Right ventricle myocardium inferior (tissue), 1 donor: ENCODE measurements around the gene BCL2L11. TPM values are rescaled to one million over a fixed set of nuclear protein-coding genes. Genes with fewer than 3 reads are reported as not detected.

Source experiments
- ATAC-seq: fragments of 200-7000 bp; cut with Tn5 transposase; one replicate; pipeline ENCODE4 v1.9.1; 2020; ENCODE audit warnings: mild to moderate bottlenecking, moderate library complexity
- DNase-seq: peaks from one replicate; pipeline ENCODE4 v3.0.0; 2021; ENCODE audit errors: missing footprints
- intact Hi-C: fragments of 100-400 bp; cut with DNase I; formaldehyde crosslinking; loops from one replicate; pipeline ENCODE4 v1.11.0; 2022
- total RNA-seq: library from RNA; stranded (reverse); fragmentation: NEBNext Ultra II Directional; extraction: Animal tissue kit (Norgen Biotek cat#: 25700); gene quantifications from one replicate; pipeline ENCODE4 v1.2.1, GENCODE V29; 2021
- donor health status: DM: no; HTN: yes; CAD: no; lungs with severe emphysema.

The BCL2L11 gene
- total RNA-seq, 1 donor from 2014 or later, result 9.1 TPM

- intact Hi-C loops, result no loop called here
- peak; percentile 84 for ATAC-seq
- DNase-seq, result no peak
These were observed 15.2 kb downstream of the BCL2L11 start for GRCh38 chr2:111135910-111136297.

- DNase-seq (no peak), ATAC-seq (no peak)
- intact Hi-C loops, result no loop called here
These were observed 18.1 kb downstream of the BCL2L11 start for GRCh38 chr2:111138839-111139238.

- intact Hi-C loops, result no loop called here
- DNase-seq, result no peak
- ATAC-seq, result no peak
These were observed 19.1 kb downstream of the BCL2L11 start for GRCh38 chr2:111139637-111140317.

- intact Hi-C loops, result no loop called here
- ATAC-seq, result peak; percentile 44
- DNase-seq, result no peak
These were observed 20.1 kb downstream of the BCL2L11 start for GRCh38 chr2:111140815-111141214.

- ATAC-seq (no peak), DNase-seq (no peak)
- intact Hi-C loops, result no loop called here
These were observed 21.4 kb downstream of the BCL2L11 start for GRCh38 chr2:111142101-111142500.

- DNase-seq (no peak), ATAC-seq (no peak)
- intact Hi-C loops, result no loop called here
These were observed 22.6 kb downstream of the BCL2L11 start for GRCh38 chr2:111143107-111143842.

- DNase-seq (no peak), ATAC-seq (no peak)
- intact Hi-C loops, result no loop called here
These were observed 23.1 kb downstream of the BCL2L11 start for GRCh38 chr2:111143843-111144198.

GRCh38 chr2:111145103-111145760 is 24.5 kb downstream of the BCL2L11 start:
- intact Hi-C loops, result no loop called here
- DNase-seq, result no peak
- no peak for ATAC-seq

GRCh38 chr2:111145951-111146350 is 25.2 kb downstream of the BCL2L11 start:
- no peak for ATAC-seq
- DNase-seq, result no peak
- intact Hi-C loops, result no loop called here

GRCh38 chr2:111148225-111148873 is 27.6 kb downstream of the BCL2L11 start:
- ATAC-seq (no peak), DNase-seq (no peak)
- intact Hi-C loops, result no loop called here

GRCh38 chr2:111148925-111149324 is 28.2 kb downstream of the BCL2L11 start:
- DNase-seq (no peak), ATAC-seq (no peak)
- intact Hi-C loops, result no loop called here

- intact Hi-C loops, result no loop called here
- ATAC-seq, result no peak
These were observed 29.3 kb downstream of the BCL2L11 start for GRCh38 chr2:111149882-111150455.

GRCh38 chr2:111154758-111155157 is 34.0 kb downstream of the BCL2L11 start:
- intact Hi-C loops, result loop anchor here (5.0 kb wide), 1 partner anchor 32 kb away; the partner anchor contains the start of gene BCL2L11
- ATAC-seq (no peak), DNase-seq (no peak)

More at GRCh38 chr2:111149882-111150455, 29.3 kb downstream of the BCL2L11 start:
- DNase-seq, result no peak

GRCh38 chr2:111155610-111156009 is 34.9 kb downstream of the BCL2L11 start:
- DNase-seq (no peak), ATAC-seq (no peak)
- intact Hi-C loops, result loop anchor here (5.0 kb wide), 1 partner anchor 33 kb away; the partner anchor contains the start of gene BCL2L11

- DNase-seq (no peak), ATAC-seq (no peak)
- intact Hi-C loops, result loop anchor here (5.0 kb wide), 1 partner anchor 34 kb away; the partner anchor contains the start of gene BCL2L11
These were observed 35.8 kb downstream of the BCL2L11 start for GRCh38 chr2:111156529-111156928.

- DNase-seq (no peak), ATAC-seq (no peak)
- intact Hi-C loops, result loop anchor here (5.0 kb wide), 1 partner anchor 35 kb away; the partner anchor contains the start of gene BCL2L11
These were observed 36.5 kb downstream of the BCL2L11 start for GRCh38 chr2:111157071-111157661.

GRCh38 chr2:111157798-111158197 is 37.1 kb downstream of the BCL2L11 start:
- no peak for DNase-seq
- intact Hi-C loops, result loop anchor here (5.0 kb wide), 1 partner anchor 35 kb away; the partner anchor contains the start of gene BCL2L11

GRCh38 chr2:111159641-111160040 is 38.9 kb downstream of the BCL2L11 start:
- intact Hi-C loops, result loop anchor here (5.0 kb wide), 1 partner anchor 37 kb away; the partner anchor contains the start of gene BCL2L11
- no peak for ATAC-seq

More at GRCh38 chr2:111157798-111158197, 37.1 kb downstream of the BCL2L11 start:
- no peak for ATAC-seq

More at GRCh38 chr2:111159641-111160040, 38.9 kb downstream of the BCL2L11 start:
- no peak for DNase-seq
